CD4-positive, alpha-beta T cell treated with Interleukin-12 subunit alpha and Interleukin-12 subunit beta, for 1 hour (primary cell): ENCODE measurements around the gene POLE2.

Experiments used
- DNase-seq: peaks from one replicate; pipeline ENCODE4 v3.0.0-alpha.2; 2020

The POLE2 gene

GRCh38 chr14:49615776-49616175 is 72.2 kb downstream of the POLE2 start:
- DNase-seq: no peak

GRCh38 chr14:49614196-49614595 is 73.8 kb downstream of the POLE2 start:
- no peak for DNase-seq

GRCh38 chr14:49612671-49613070 is 75.3 kb downstream of the POLE2 start:
- no peak for DNase-seq

GRCh38 chr14:49612251-49612650 is 75.8 kb downstream of the POLE2 start:
- DNase-seq: no peak

- no peak for DNase-seq
Observed at GRCh38 chr14:49607583-49607982, 80.4 kb downstream of the POLE2 start.

GRCh38 chr14:49598485-49599300 is 89.3 kb downstream of the POLE2 start, which contains the start of gene LRR1:
Gene LRR1, plus strand, starts transcription at chr14:49598940. Its CDS starts 81 bp downstream, at chr14:49599021.
- DNase-seq: peak; percentile 87

- no peak for DNase-seq
Observed at GRCh38 chr14:49598189-49598484, 89.9 kb downstream of the POLE2 start.

- DNase-seq: no peak
Observed at GRCh38 chr14:49594347-49595091, 93.5 kb downstream of the POLE2 start.
